H1 (cell line): Measurements from ENCODE around the gene ANKRD6. TPM values are rescaled to one million over a fixed set of nuclear protein-coding genes. Genes with fewer than 3 reads are reported as not detected.

Experiments used
- CTCF ChIA-PET: fragments of 300-600 bp; sonication (Branson Sonifier 250); formaldehyde crosslinking; loops from one replicate; lab custom pipeline; 2021; ENCODE audit not compliant: partially characterized antibody; lab: Charles Lee
- POLR2A ChIA-PET: fragments of 300-600 bp; sonication (Branson Sonifier 250); formaldehyde crosslinking; loops from one replicate; lab custom pipeline; 2021; ENCODE audit warnings: inconsistent platforms; ENCODE audit not compliant: partially characterized antibody; lab: Charles Lee
- DNase-seq, 2 experiments: peaks; one replicate each; pipeline versions ENCODE4 v3.0.0 to v3.0.0-alpha.2; 2010 to 2022; ENCODE audit warnings: low spot score in 2 of 2, low read depth in 1 of 2, mixed read lengths in 1 of 2
- FAIRE-seq: peaks from 2 replicates; lab custom pipeline; 2011; peaks lifted over from hg19 to GRCh38; lab: Jason Lieb, UNC
- H2AFZ ChIP-seq: 2 replicates; pipeline ENCODE4 v1.8.1; 2012; ENCODE audit warnings: low read length, inconsistent platforms
- H2AK5ac ChIP-seq: 2 replicates; pipeline ENCODE4 v1.6.1; 2013; ENCODE audit warnings: low read depth, low read length
- H2BK120ac ChIP-seq: replicated peaks from 2 replicates; pipeline ENCODE3; 2013; ENCODE audit warnings: low read depth, low read length, inconsistent platforms
- H2BK12ac ChIP-seq: 2 replicates; pipeline ENCODE4 v1.6.1; 2013; ENCODE audit warnings: low read depth, low read length
- H2BK15ac ChIP-seq: 2 replicates; pipeline ENCODE4 v1.6.1; 2013; ENCODE audit warnings: low read length
- H2BK20ac ChIP-seq: 2 replicates; pipeline ENCODE4 v1.6.1; 2013; ENCODE audit warnings: low read length
- H2BK5ac ChIP-seq: 2 replicates; pipeline ENCODE4 v1.6.1; 2013; ENCODE audit warnings: low read depth, low read length
- H3K14ac ChIP-seq: 2 replicates; pipeline ENCODE4 v1.6.1; 2013; ENCODE audit warnings: inconsistent platforms; ENCODE audit not compliant: insufficient read length
- H3K18ac ChIP-seq: 2 replicates; pipeline ENCODE4 v1.6.1; 2013; ENCODE audit warnings: low read length; ENCODE audit errors: extremely low read depth
- H3K23ac ChIP-seq: 2 replicates; pipeline ENCODE4 v1.6.1; 2013; ENCODE audit warnings: inconsistent platforms; ENCODE audit not compliant: insufficient read length
- H3K23me2 ChIP-seq: 2 replicates; pipeline ENCODE4 v1.6.1; 2013; ENCODE audit warnings: low read depth, low read length
- H3K27ac ChIP-seq: 2 replicates; pipeline ENCODE4 v1.6.1; 2011; ENCODE audit warnings: low read depth, low read length, inconsistent platforms
- H3K27me3 ChIP-seq, 4 experiments: replicated peaks in 1 of 4; 1 replicate in 1 of 4; 2 replicates in 3 of 4; pipeline versions ENCODE4 v1.6.1 to v1.8.1; 2011 to 2013; ENCODE audit warnings: low read length in 3 of 4, mild to moderate bottlenecking in 3 of 4, inconsistent platforms in 2 of 4, mixed read lengths in 2 of 4, moderate library complexity in 1 of 4; ENCODE audit not compliant: control insufficient read depth in 3 of 4, insufficient read depth in 3 of 4; ENCODE audit errors: extremely low read depth in 1 of 4
- H3K36me3 ChIP-seq, 4 experiments: 2 replicates each; pipeline versions ENCODE4 v1.6.1 to v1.8.1; 2011 to 2013; ENCODE audit warnings: mild to moderate bottlenecking in 4 of 4, low read length in 3 of 4, moderate library complexity in 2 of 4, control low read depth in 1 of 4, inconsistent platforms in 1 of 4; ENCODE audit not compliant: insufficient read depth in 4 of 4, control insufficient read depth in 2 of 4
- H3K4ac ChIP-seq: replicated peaks from 2 replicates; pipeline ENCODE3; 2013; ENCODE audit warnings: low read length, low read depth, mixed read lengths, inconsistent platforms; ENCODE audit not compliant: insufficient read length
- H3K4me1 ChIP-seq, 4 experiments: replicated peaks in 1 of 4; 1 replicate in 1 of 4; 2 replicates in 3 of 4; pipeline versions ENCODE4 v1.6.1 to v1.8.1; 2011 to 2013; ENCODE audit warnings: low read length in 3 of 4, inconsistent platforms in 2 of 4, mixed read lengths in 1 of 4; ENCODE audit not compliant: insufficient read depth in 4 of 4, control insufficient read depth in 3 of 4
- H3K4me2 ChIP-seq, 2 experiments: 2 replicates each; pipeline versions ENCODE4 v1.6.1 to v1.8.1; 2011 to 2013; ENCODE audit warnings: low read depth in 2 of 2, low read length in 2 of 2, control low read depth in 1 of 2, inconsistent platforms in 1 of 2, mild to moderate bottlenecking in 1 of 2; ENCODE audit not compliant: insufficient read depth in 1 of 2
- H3K4me3 ChIP-seq, 4 experiments: fragments of 200-600, 300-600 bp in 1 of 4; sonication (generic), shearing (Covaris generic), sonication (Bioruptor Twin) in 1 of 4; 2 replicates each; pipeline versions ENCODE4 v1.5.1 to v1.8.1; 2011 to 2016; ENCODE audit warnings: low read length in 4 of 4, low read depth in 3 of 4, control low read depth in 2 of 4, inconsistent platforms in 2 of 4, mild to moderate bottlenecking in 2 of 4, mixed read lengths in 1 of 4, moderate library complexity in 1 of 4; ENCODE audit not compliant: insufficient read depth in 2 of 4; ENCODE audit errors: extremely low read depth in 1 of 4
- H3K56ac ChIP-seq: replicated peaks from 2 replicates; pipeline ENCODE3; 2013; ENCODE audit warnings: low read depth, mild to moderate bottlenecking, mixed read lengths, low read length, inconsistent platforms; ENCODE audit not compliant: insufficient read length
- H3K79me1 ChIP-seq: 2 replicates; pipeline ENCODE4 v1.6.1; 2013; ENCODE audit warnings: low read depth, low read length, control low read depth
- H3K79me2 ChIP-seq, 2 experiments: 2 replicates each; pipeline versions ENCODE4 v1.6.1 to v1.8.1; 2012 to 2013; ENCODE audit warnings: low read length in 2 of 2, mild to moderate bottlenecking in 2 of 2, inconsistent platforms in 1 of 2; ENCODE audit not compliant: insufficient read depth in 2 of 2, control insufficient read depth in 1 of 2
- H3K9ac ChIP-seq, 4 experiments: replicated peaks in 1 of 4; 1 replicate in 1 of 4; 2 replicates in 3 of 4; pipeline versions ENCODE4 v1.6.1 to v1.8.1; 2011 to 2013; ENCODE audit warnings: low read depth in 3 of 4, low read length in 3 of 4, control low read depth in 2 of 4, mild to moderate bottlenecking in 2 of 4, moderate library complexity in 2 of 4, inconsistent platforms in 1 of 4; ENCODE audit errors: extremely low read depth in 1 of 4
- H3K9me3 ChIP-seq, 2 experiments: 2 replicates each; pipeline versions ENCODE4 v1.6.1 to v1.8.1; 2012 to 2013; ENCODE audit warnings: mild to moderate bottlenecking in 2 of 2, moderate library complexity in 2 of 2, control low read depth in 1 of 2, inconsistent platforms in 1 of 2, low read depth in 1 of 2, low read length in 1 of 2, mixed read lengths in 1 of 2; ENCODE audit not compliant: insufficient read depth in 2 of 2
- H4K20me1 ChIP-seq, 2 experiments: replicated peaks in 1 of 2; 2 replicates each; pipeline versions ENCODE3 to v1.8.1; 2011 to 2013; ENCODE audit warnings: inconsistent platforms in 2 of 2, low read length in 2 of 2, mild to moderate bottlenecking in 1 of 2; ENCODE audit not compliant: insufficient read depth in 2 of 2, control insufficient read depth in 1 of 2
- H4K5ac ChIP-seq: 2 replicates; pipeline ENCODE4 v1.6.1; 2013; ENCODE audit warnings: low read length, low read depth, mixed read lengths, inconsistent platforms; ENCODE audit not compliant: insufficient read length
- H4K8ac ChIP-seq: 2 replicates; pipeline ENCODE4 v1.8.0; 2013; ENCODE audit warnings: mild to moderate bottlenecking, moderate library complexity, low read length, inconsistent platforms; ENCODE audit not compliant: insufficient read depth; ENCODE audit errors: extremely low read depth
- H4K91ac ChIP-seq: replicated peaks from 2 replicates; pipeline ENCODE3; 2013; ENCODE audit warnings: low read length, mixed read lengths, inconsistent platforms; ENCODE audit not compliant: insufficient read length
- ASH2L ChIP-seq: fragments of 200-600, 300-600 bp; sonication (generic); IDR thresholded peaks from one replicate; pipeline ENCODE4 v1.7.1; 2017; ENCODE audit warnings: low read length
- ATF3 ChIP-seq: IDR thresholded peaks from 2 replicates; pipeline ENCODE4 v1.6.1; 2011; ENCODE audit warnings: low read depth, mild to moderate bottlenecking, low read length; ENCODE audit not compliant: insufficient read depth
- BACH1 ChIP-seq: IDR thresholded peaks from 2 replicates; pipeline ENCODE4 v1.6.1; 2012; ENCODE audit warnings: low read length, improper control_type of control experiment
- CHD2 ChIP-seq: IDR thresholded peaks from 2 replicates; pipeline ENCODE4 v1.6.1; 2012; ENCODE audit warnings: low read length, improper control_type of control experiment
- EP300 ChIP-seq, 2 experiments: IDR thresholded peaks; 1 replicate in 1 of 2; 2 replicates in 1 of 2; pipeline ENCODE4 v1.6.1; 2011 to 2012; ENCODE audit warnings: low read depth in 2 of 2, low read length in 2 of 2, mild to moderate bottlenecking in 2 of 2, borderline replicate concordance in 1 of 2, inconsistent platforms in 1 of 2, moderate library complexity in 1 of 2
- HDAC2 ChIP-seq, 2 experiments: fragments of 300-600 bp in 1 of 2; sonication (generic) in 1 of 2; IDR thresholded peaks; 2 replicates each; pipeline ENCODE4 v1.6.1; 2011 to 2012; ENCODE audit warnings: low read depth in 2 of 2, low read length in 2 of 2, mild to moderate bottlenecking in 2 of 2, moderate library complexity in 2 of 2, borderline replicate concordance in 1 of 2, inconsistent platforms in 1 of 2
- JUND ChIP-seq: IDR thresholded peaks from 2 replicates; pipeline ENCODE4 v1.6.1; 2011; ENCODE audit warnings: mild to moderate bottlenecking, improper control_type of control experiment, low read length
- NANOG ChIP-seq: IDR thresholded peaks from 2 replicates; pipeline ENCODE4 v1.6.1; 2011; ENCODE audit warnings: low read length, low read depth, mild to moderate bottlenecking, inconsistent platforms; ENCODE audit not compliant: insufficient read depth, poor library complexity, severe bottlenecking
- SAP30 ChIP-seq: fragments of 300-600 bp; sonication (generic); IDR thresholded peaks from 2 replicates; pipeline ENCODE4 v1.7.1; 2012; ENCODE audit warnings: low read length, moderate library complexity, mild to moderate bottlenecking, inconsistent platforms; ENCODE audit not compliant: insufficient read depth, insufficient replicate concordance
- SP1 ChIP-seq: IDR thresholded peaks from 2 replicates; pipeline ENCODE4 v1.6.1; 2011; ENCODE audit warnings: low read depth, low read length
- TBP ChIP-seq: IDR thresholded peaks from 2 replicates; pipeline ENCODE4 v1.6.1; 2011; ENCODE audit warnings: low read depth, low read length, improper control_type of control experiment
- WGBS, 2 experiments: shearing (Covaris generic) in 1 of 2; methylation state at CpG; one replicate each; pipeline versions ENCODE4 v1.1.6 to v1.1.7; 2013 to 2015; ENCODE audit warnings: low lambda C conversion rate in 2 of 2, mixed read lengths in 2 of 2, inconsistent platforms in 1 of 2, low coverage in 1 of 2, missing lambda C conversion rate in 1 of 2; ENCODE audit not compliant: insufficient replicate concordance in 2 of 2, insufficient coverage in 1 of 2, insufficient read length in 1 of 2; ENCODE audit errors: extremely low coverage in 1 of 2, missing lambda C conversion rate in 1 of 2; 5-methylcytosine and 5-hydroxymethylcytosine counted together
- polyA plus RNA-seq, 7 experiments: library from polyadenylated mRNA; depleted of rRNA in 3 of 7; stranded (reverse) in 5 of 7; unstranded in 2 of 7; fragments of >200 nt in 5 of 7; fragments of 200-250 nt in 2 of 7; gene quantifications; 1 replicate in 5 of 7; 2 replicates in 1 of 7; 4 replicates in 1 of 7; pipeline versions ENCODE4 v1.2.1 to v1.2.3, GENCODE V29; 2011 to 2013; ENCODE audit warnings: missing spikeins in 2 of 7, mixed read lengths in 2 of 7
- total RNA-seq: library from RNA; stranded (reverse); fragmentation: NEBNext Ultra II Directional; extraction: Animal tissue kit (Norgen Biotek cat#: 25700); gene quantifications from 2 replicates; pipeline ENCODE4 v1.2.1, GENCODE V29; 2021

ANKRD6 gene
- total and polyA plus RNA-seq, 2 of the 8 experiments (the other 6 are each of a cell fraction or from before 2014, with no cell fraction given): 5.9 to 12.8 TPM

GRCh38 chr6:89414215-89414614 is 18.7 kb upstream of the ANKRD6 start:
- H4K20me1 ChIP-seq: no peaks in the 10 kb centered on the region
- H2AFZ ChIP-seq: no peak overlapping the region
- no peak overlapping the region for H2BK120ac ChIP-seq
- H3K23me2 ChIP-seq: peaks cover 19% of the 10 kb centered on the region
- H3K27ac ChIP-seq: no peak overlapping the region
- no peak overlapping the region for H2AK5ac ChIP-seq
- no peak overlapping the region for H2BK20ac ChIP-seq
- no peak overlapping the region for H3K4me3 ChIP-seq
- H4K8ac ChIP-seq: no peak overlapping the region
- no peak for FAIRE-seq
- no peak overlapping the region for H3K23ac ChIP-seq
- no peak overlapping the region for H2BK5ac ChIP-seq
- no peak overlapping the region for H3K4me2 ChIP-seq
- no peak overlapping the region for H4K91ac ChIP-seq
- H3K27me3 ChIP-seq: peaks cover 2 to 19% (median 16%) of the 10 kb centered on the region in 4 experiments
- H3K4ac ChIP-seq: no peak overlapping the region
- 0 out of 4 replicates have a peak, but pooled peaks cover 0 to under 1% of the 10 kb centered on the region in 2 experiments for H3K79me2 ChIP-seq
- H4K5ac ChIP-seq: no peak overlapping the region
- no peaks in the 10 kb centered on the region for H3K9me3 ChIP-seq
- H3K56ac ChIP-seq: no peak overlapping the region
- WGBS, 2 experiments: 41% methylated on average over 2 of the region's 2 CpGs; no CpG with 5 or more reads in 1 of the 2 experiments
- no peak overlapping the region for H2BK12ac ChIP-seq
- H2BK15ac ChIP-seq: no peak overlapping the region
- no peak overlapping the region for H3K18ac ChIP-seq
- DNase-seq: no peak
- H3K4me1 ChIP-seq: peaks cover 6 to 10% (median 6%) of the 10 kb centered on the region in 4 experiments; a peak in 6 of 7 replicates
- H3K36me3 ChIP-seq: no peaks in the 10 kb centered on the region
- no peak overlapping the region for H3K9ac ChIP-seq
- H3K79me1 ChIP-seq: no peaks in the 10 kb centered on the region; the same call in 1 of the 2 replicates
- POLR2A ChIA-PET: interaction anchor here (1.3 kb wide), 1 partner anchor 40 kb away, joined by 3 read pairs; no protein-coding TSS in a partner anchor
- no peak overlapping the region for H3K14ac ChIP-seq
- TF ChIP-seq NANOG (no peak), SAP30 (no peak), CHD2 (no peak), HDAC2 (IDR thresholded peaks at IDR 0.05; ENCODE audit: borderline replicate concordance in 1 of 2, low read depth in 2 of 2, low read length in 2 of 2) (no peak), JUND (no peak), SP1 (no peak), TBP (no peak), ATF3 (no peak), BACH1 (no peak), ASH2L (no peak), EP300 (IDR thresholded peaks at IDR 0.05; ENCODE audit: borderline replicate concordance in 1 of 2, low read depth in 2 of 2, low read length in 2 of 2) (no peak)
- TF ChIP-seq, all 59 proteins: peak for 0
- CTCF ChIA-PET: interaction anchor here (0.6 to 4.5 kb wide), 12 partner anchors 9 to 1266 kb away, joined by 3 to 25 read pairs (median 4); no protein-coding TSS in a partner anchor
